Ascending aorta (tissue), 2 donors: ENCODE results near the gene STK35. TPM values are rescaled to one million over a fixed set of nuclear protein-coding genes. Genes with fewer than 3 reads are reported as not detected.

Experiments
- DNase-seq, 2 donors: peaks; one replicate each; pipeline ENCODE4 v3.0.0-alpha.2; 2019; ENCODE audit warnings: low spot score in 2 of 2
- H3K27ac ChIP-seq, 2 donors: fragments of 200-600 bp; sonication (generic); one replicate each; pipeline ENCODE4 v1.5.1; 2016 to 2017; ENCODE audit warnings: mild to moderate bottlenecking in 1 of 2
- H3K27me3 ChIP-seq: fragments of 200-600 bp; sonication (generic); one replicate; pipeline ENCODE4 v1.5.1; 2017
- H3K36me3 ChIP-seq, 2 donors: fragments of 200-600 bp; sonication (generic); one replicate each; pipeline ENCODE4 v1.5.1; 2016
- H3K4me1 ChIP-seq, 2 donors: fragments of 200-600 bp; sonication (generic); one replicate each; pipeline ENCODE4 v1.5.1; 2016 to 2017; ENCODE audit warnings: mild to moderate bottlenecking in 1 of 2
- H3K4me3 ChIP-seq, 2 donors: fragments of 200-600 bp; sonication (generic); one replicate each; pipeline ENCODE4 v1.5.1; 2016 to 2017; ENCODE audit warnings: mild to moderate bottlenecking in 1 of 2
- H3K9me3 ChIP-seq, 2 donors: fragments of 200-600 bp; sonication (generic); one replicate each; pipeline ENCODE4 v1.5.1; 2016
- intact Hi-C: fragments of 100-400 bp; cut with DNase I; formaldehyde crosslinking; loops from one replicate; pipeline ENCODE4 v1.15.1; 2023
- total RNA-seq: library from RNA; depleted of rRNA; stranded (reverse); fragments of >200 nt; gene quantifications from one replicate; pipeline ENCODE4 v1.1.0, GENCODE V29; 2016
- TF ChIP-seq, protein P1 (sequence below), 3 experiments: fragments of 200-600 bp in 2 of 3; fragments of 450-650 bp in 1 of 3; sonication (generic) in 2 of 3; IDR thresholded peaks; one replicate each; pipeline ENCODE4 v1.5.1; 2016 to 2019; ENCODE audit warnings: antibody characterized with exemption in 3 of 3, mild to moderate bottlenecking in 1 of 3, moderate library complexity in 1 of 3

STK35 gene
- total RNA-seq, 1 donor from 2014 or later = 11.2 TPM

DNA sequence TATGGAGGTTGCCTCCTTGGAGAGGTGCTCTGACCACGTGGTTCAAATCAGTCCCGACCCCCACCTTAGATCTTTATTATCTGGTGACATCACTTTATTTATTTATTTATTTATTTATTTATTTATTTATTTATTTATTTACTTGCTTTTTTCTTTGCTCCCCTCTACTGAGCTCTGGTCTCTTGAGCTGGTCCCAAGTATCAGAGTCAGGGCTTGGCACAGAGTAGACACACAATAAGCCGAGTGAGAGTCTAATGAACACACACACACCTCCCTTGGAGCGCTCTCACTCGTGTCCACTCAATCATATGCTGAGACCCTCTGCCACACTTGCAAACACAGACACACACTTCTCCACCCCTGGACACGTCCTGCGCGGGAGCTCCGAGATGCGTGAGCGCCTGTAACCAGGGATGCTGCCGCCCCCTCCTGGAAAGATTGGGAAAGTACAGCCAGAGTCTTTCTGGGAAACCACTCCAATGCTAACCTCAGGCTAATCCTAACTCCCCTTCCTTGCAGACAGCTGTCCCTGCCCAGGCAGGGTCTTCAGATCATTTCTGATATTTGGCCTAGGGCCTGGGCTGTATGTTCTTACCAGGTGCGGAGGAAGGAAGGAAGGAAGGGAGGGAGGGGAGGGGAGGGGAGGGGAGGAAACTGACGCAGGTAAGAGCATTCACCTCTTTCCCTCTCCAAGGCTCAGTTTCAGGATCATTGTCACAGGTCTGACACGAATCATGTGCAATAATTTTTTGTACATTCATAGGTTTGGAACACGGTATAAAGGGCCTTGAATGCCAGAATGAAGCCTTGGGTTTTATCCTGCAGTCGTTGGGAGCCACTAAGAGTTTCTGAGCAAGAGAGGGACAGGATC, 70.9 kb downstream of the STK35 start:
- TF ChIP-seq, protein P1, sequence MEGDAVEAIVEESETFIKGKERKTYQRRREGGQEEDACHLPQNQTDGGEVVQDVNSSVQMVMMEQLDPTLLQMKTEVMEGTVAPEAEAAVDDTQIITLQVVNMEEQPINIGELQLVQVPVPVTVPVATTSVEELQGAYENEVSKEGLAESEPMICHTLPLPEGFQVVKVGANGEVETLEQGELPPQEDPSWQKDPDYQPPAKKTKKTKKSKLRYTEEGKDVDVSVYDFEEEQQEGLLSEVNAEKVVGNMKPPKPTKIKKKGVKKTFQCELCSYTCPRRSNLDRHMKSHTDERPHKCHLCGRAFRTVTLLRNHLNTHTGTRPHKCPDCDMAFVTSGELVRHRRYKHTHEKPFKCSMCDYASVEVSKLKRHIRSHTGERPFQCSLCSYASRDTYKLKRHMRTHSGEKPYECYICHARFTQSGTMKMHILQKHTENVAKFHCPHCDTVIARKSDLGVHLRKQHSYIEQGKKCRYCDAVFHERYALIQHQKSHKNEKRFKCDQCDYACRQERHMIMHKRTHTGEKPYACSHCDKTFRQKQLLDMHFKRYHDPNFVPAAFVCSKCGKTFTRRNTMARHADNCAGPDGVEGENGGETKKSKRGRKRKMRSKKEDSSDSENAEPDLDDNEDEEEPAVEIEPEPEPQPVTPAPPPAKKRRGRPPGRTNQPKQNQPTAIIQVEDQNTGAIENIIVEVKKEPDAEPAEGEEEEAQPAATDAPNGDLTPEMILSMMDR (IDR thresholded peaks at IDR 0.05) = peak; percentile 79 to 95 (median 87)

DNA sequence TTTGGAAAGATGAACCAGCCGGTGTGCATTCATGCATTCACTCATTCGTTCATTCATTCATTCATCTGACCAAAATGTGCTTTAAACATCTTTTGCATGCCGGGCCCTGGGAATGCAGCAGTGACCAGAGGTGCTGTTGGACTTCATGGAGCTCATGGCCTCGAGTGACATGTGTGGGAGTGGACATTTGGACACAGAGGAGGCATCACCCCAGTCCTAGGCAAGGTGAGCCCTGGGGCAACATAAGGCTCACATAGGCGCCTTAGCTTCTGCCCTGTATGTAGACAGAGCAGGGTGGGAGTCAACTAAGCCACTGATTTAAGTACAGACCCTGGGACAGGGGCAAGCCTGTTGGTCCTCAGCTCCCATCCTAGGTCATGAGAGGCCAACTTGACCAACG, 71.6 kb downstream of the STK35 start:
- DNase-seq = peak in 1 of 2 donors; percentile 49
- Histone ChIP-seq H3K36me3 (no peaks in the 10 kb centered on the region), H3K9me3 (no peaks in the 10 kb centered on the region), H3K4me1 (peaks cover 0 to 3% of the 10 kb centered on the region in 2 donors), H3K27ac (no peak overlapping the region), H3K27me3 (no peaks in the 10 kb centered on the region), H3K4me3 (no peak overlapping the region)
- intact Hi-C loops = loop anchor here (2.0 kb wide), 1 partner anchor 408 kb away; no protein-coding TSS in a partner anchor
- TF ChIP-seq, protein P1 (IDR thresholded peaks at IDR 0.05) = no peak

More for the DNA sequence above, 70.9 kb downstream of the STK35 start:
- Histone ChIP-seq H3K9me3 (no peaks in the 10 kb centered on the region), H3K27ac (no peak overlapping the region), H3K4me1 (peaks cover 0 to 3% of the 10 kb centered on the region in 2 donors), H3K27me3 (no peaks in the 10 kb centered on the region), H3K4me3 (no peak overlapping the region), H3K36me3 (no peaks in the 10 kb centered on the region)
- intact Hi-C loops = loop anchor here (1.0 to 2.0 kb wide), 2 partner anchors 207 to 408 kb away; no protein-coding TSS in a partner anchor
- peak in 1 of 2 donors; percentile 84 for DNase-seq

GRCh38 chr20:2174067-2174466, 72.4 kb downstream of the STK35 start:
- TF ChIP-seq, protein P1 (IDR thresholded peaks at IDR 0.05) = no peak
- H3K27ac ChIP-seq = no peak overlapping the region
- peaks cover 0 to 3% of the 10 kb centered on the region in 2 donors for H3K4me1 ChIP-seq
- peak in 1 of 2 donors; percentile 27 for DNase-seq
- no peaks in the 10 kb centered on the region for H3K9me3 ChIP-seq
- H3K27me3 ChIP-seq = no peaks in the 10 kb centered on the region
- H3K4me3 ChIP-seq = no peak overlapping the region
- no peaks in the 10 kb centered on the region for H3K36me3 ChIP-seq
- intact Hi-C loops = no loop called here

- H3K27ac ChIP-seq = no peak overlapping the region
- no peak for DNase-seq
- H3K4me1 ChIP-seq = peaks cover 0 to 3% of the 10 kb centered on the region in 2 donors
- no peaks in the 10 kb centered on the region for H3K36me3 ChIP-seq
- no peaks in the 10 kb centered on the region for H3K27me3 ChIP-seq
- no peak overlapping the region for H3K4me3 ChIP-seq
- TF ChIP-seq, protein P1 (IDR thresholded peaks at IDR 0.05) = no peak
- H3K9me3 ChIP-seq = no peaks in the 10 kb centered on the region
- intact Hi-C loops = no loop called here
Observed at GRCh38 chr20:2176946-2177345, 75.3 kb downstream of the STK35 start.

DNA sequence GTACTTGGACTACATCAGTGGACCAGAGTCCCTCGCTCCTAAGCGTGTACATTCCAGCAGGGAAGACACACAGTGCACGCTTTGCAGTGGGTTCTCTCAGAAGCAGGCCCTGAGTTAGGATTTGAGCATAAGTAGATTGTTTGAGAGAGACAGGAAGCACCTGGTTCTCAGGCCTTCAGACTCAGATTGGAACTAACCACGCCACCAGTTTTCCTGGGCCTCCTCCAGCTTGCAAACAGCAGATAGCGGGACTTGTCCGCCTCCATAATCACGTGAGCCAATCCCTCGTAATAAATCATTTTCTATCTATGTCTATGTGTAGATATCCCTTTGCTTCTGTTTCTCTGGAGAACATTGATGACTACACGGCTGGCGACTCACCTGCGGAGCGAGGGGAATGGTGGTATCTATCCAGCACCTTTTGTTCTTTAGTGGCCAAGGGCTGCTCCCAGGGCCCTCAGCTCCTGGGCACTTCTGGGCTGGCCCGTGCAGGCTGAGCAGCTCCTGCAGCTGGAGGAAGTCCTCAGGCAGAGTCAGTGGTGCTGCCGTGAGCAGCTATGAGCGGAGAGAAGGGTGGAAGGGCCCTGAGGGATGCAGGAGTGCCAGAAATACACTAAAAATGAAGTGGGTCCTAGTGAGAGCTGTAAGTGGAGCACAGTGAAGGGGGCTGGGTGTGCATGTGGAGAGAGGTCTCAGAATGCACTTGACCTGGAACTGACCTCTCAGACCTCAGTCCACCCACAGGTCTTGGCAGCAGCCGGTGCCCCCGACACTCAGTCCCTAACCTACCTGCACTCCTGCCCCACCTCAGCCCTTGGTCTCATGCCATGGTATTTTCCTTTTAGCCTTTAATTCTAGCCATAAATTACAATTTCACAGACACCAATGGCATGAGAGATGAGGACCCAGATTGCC, 76.9 kb downstream of the STK35 start:
- TF ChIP-seq, protein P1 (IDR thresholded peaks at IDR 0.05) = no peak
- no peak for DNase-seq
- Histone ChIP-seq H3K4me1 (no peaks in the 10 kb centered on the region), H3K27ac (no peak overlapping the region), H3K27me3 (no peaks in the 10 kb centered on the region), H3K36me3 (no peaks in the 10 kb centered on the region), H3K9me3 (no peaks in the 10 kb centered on the region), H3K4me3 (no peak overlapping the region)
- intact Hi-C loops = no loop called here
